HG03520 (cell line): ENCODE measurements around the gene PHACTR1.

Experiments
- ATAC-seq: cut with Tn5 transposase; IDR thresholded peaks from one replicate; pipeline ENCODE4 v1.9.1; 2021; ENCODE audit warnings: mild to moderate bottlenecking, moderate library complexity; ENCODE audit not compliant: unreplicated experiment

Gene PHACTR1

DNA sequence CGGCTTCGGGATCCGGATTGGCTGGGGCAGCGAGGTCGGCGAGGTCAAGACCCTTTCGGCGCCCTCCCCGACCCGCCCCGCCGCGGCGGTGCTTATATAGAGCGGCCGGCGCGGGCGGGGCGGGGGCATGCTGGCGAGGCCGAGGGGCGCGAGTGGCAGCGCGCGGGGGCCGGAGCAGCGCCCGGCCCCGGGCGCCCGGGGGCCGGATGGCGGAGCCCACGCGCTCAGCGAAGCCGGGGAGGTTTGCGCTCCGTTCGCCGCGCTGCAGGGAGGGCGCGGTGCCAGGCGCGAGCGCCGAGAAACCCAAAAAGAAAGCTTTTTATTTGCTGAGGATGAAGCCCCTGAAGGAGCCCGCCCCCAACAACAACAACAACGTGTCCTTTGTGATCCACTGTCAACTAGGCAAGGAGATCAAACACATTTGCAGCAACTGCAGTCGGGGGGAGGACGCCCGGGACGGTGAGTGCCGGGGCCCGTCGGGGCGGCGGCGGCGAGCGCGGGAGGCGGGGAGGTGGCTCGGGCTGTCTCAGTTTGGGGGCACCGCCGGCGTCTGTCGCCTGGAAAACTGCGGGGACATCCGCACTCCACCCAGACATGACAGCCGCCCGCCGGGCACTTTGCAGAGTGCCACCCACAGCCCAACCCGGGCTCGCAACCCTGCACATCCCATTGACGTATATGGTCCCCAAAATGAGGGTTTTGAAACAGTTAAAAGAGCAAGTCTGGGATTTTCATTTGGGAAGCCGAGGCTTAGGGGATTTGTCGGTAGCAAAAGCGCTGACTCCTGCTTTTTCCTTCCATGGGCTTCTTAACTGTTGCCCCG is 297.3 kb downstream of the PHACTR1 start:
- ATAC-seq: no peak

DNA sequence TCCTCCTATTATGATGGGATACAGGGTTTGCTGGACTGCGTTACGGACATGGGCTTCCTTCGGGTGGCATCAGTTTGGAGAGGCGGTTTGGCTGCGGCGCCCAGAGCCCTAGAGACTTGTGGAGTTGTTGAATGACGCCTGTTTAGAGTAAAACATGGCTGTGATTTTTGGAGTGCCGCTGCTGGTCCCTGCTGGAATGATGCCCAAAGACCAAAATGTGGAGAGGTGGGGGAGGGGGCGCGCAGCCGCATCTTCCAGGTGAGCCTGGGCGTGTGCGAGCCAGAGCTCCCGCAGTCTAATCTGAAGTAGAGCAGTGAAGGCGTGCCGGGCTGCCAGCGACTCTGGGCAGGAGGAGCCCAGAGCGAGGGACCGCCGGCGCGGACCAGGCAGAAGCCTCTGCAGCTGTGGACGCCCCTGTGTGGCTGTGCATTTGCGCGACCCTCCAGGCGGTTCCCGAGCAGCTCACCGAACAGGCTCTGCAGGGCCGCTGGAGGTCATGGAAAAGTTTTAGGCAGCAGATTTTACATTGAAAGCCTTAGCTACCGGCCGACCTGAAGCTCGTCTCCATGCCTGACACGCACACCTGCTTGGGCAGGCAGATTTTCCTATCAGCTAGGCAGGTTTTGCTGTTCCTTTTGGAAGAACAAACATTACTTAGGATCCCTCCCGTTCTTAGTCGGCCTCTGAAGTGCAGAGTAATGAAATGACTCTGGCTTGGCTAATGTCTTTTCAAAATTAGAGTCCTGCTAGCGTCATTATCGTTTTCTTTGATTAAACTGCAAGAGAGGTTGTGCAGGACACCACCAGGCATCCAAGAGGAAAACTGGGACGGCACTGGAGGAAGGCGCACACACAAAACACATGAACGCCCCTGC is 298.2 kb downstream of the PHACTR1 start:
- no peak for ATAC-seq

DNA sequence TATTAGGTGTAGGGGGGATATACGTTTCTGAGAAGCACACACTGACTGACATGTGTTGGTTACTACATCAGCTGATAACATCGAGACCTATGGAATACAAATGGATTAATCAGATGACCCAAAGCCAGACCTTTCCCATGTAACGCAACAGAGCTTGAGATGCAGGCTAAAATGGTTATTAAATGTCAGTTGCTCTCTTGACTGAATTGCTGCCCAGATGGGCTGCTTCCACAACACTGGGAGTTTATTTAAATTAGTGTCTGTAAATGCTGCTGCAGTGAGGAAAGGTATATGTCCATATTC is 298.8 kb downstream of the PHACTR1 start:
- no peak for ATAC-seq

DNA sequence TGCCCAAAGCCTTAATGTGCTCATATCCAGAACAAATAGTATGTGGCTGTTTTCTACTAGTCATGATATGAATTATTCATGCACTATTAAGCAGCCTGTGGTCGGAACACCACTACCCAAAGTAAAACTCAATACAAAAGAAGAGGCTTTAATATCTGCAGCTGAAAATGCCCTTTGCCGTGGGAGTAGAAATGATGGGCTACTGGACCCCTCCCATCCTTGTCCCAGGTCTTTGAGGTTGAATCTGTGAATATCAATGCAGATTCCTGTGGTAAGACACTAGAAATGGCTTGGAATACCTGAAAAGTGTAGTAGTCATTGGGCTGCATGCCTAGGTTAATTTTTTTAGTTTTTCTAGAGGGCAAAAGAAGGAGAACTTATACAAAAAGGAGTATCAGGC is 308.0 kb downstream of the PHACTR1 start:
- ATAC-seq: no peak

DNA sequence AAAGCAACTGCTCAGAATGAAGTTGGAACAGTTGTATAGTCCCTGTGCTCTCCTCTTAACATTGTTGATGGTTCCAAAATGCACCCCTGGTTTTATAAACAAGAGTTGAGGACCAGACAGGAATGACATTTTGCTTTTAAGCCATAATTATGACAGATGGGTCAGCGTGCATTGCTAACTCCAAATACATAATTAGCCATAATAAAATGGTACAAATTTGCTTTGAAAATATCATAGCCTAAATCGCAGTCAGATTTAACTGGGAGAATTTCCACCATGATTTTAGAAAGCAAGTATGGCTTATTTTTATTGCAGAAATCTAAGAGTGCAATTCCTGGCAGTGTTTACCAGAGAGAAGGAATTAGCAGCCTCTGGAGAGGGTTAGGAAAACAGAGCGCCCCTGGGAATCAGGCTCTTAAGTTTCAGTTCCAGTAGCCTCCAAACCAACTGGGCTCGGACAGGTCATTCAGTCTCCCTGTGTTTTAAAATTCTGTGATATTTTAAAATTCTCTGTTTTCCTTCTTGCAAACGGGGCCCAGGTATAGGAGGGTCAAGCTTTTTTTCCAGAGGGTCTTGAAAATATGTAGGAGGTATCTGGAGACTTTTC is 309.4 kb downstream of the PHACTR1 start:
- no peak for ATAC-seq

DNA sequence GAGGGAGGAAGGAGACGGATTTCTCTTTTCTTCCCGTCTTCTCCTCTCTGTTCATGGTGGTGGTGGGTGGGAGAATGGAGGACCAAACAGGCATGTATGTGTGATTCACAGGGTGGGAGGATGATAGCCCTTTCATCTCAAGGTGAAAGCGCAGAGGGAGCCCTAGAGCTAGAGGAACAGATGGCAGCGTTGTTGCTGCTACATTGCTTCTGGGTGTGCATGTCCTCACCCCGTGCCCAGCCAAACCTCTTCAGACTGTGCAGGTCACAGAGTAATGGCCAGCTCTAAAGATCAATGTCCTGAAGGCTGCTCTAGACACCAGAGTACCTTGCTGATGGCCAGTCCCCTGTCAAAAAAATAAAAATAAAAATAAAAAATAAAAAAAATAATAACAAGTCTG is 310.0 kb downstream of the PHACTR1 start:
- ATAC-seq: no peak

DNA sequence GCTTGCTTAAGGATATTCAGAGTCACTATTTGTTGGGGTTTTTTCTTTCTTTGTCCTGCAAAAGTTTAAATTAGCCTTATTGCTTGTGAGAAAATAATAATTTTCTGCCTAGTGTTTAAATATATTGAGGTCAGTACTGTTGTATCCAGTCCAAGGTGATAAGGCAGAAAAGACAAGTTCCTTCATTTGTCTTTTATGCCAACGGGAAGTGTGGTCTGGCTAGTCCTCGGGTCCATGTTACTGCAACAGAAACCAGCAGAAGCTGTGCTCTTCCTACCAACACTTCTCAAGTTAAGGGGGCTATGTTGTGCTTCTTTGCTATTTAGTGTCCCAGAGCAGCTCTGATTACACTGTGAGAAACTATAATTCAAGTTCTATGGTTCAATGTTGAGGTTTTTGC is 310.6 kb downstream of the PHACTR1 start:
- no peak for ATAC-seq

DNA sequence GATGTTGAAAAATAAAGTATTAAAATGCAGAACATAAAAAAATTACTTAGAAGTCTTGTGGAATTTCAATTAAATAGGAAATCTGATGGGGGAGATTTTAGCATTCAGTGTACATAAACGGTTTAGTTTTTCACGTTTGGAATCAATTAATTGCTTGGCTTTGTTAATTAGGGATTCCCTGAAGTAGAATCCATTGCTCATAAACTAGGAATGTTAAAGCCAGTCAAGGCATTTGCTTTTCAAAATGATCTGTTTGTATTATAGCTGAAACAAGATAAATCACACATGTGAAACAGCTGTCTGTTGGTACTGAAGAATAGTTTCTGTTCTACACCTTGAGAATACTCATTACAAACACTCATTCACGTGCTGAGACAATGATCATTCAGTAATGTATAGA is 313.8 kb downstream of the PHACTR1 start:
- no peak for ATAC-seq

DNA sequence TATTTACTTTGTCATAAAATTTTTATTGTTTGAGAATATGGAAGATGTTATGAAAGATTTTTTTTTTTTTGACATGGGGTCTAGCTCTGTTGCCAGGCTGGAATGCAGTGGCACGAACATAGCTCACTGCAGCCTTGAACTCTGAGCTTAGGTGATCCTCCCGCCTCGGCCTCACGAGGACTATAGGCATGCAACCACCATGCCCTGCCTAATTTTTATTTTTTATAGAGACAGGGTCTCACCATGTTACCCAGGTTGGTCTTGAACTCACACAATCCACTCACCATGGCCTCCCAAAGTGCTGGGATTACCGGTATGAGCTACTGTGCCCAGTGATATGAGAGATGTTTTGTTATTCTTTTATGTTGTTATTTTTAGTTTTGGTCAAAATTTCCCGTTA is 316.0 kb downstream of the PHACTR1 start:
- no peak for ATAC-seq

DNA sequence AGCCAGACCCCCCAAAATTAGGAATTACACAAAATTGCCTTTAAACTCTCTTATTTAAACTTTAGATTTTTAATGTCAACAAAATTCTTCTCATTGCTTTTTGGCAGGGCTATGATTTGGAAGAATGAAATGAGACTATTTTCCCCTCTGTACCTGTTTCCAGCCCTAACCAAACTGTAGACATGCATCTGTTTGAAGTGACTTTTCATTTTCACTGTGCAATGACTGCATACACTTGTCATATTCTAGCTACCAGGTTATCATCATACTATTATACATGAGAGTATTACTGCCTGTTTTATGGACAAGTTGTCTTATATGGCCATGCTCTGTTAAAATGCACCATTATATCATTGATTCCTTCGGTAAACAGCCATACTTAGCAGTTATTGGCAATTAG is 316.6 kb downstream of the PHACTR1 start:
- no peak for ATAC-seq

DNA sequence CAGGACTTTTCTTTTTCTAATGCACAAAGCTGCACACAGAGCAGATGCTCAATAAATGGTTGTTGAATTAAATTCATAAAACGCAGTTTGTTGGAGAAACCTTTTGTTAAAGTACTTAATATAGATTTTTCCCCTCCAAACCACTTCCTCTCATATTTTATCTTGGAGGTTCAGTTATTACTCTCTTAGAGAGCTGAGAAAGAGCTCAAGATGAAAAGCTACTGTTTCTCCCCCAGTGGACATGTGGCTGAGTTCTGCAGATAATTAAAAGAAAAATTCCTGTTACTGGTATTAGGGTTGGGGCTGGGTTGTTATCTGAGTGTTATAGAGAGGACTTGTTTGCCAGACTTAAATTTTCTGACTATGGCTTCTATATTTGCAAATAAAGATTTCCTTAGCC is 317.7 kb downstream of the PHACTR1 start:
- ATAC-seq: no peak

DNA sequence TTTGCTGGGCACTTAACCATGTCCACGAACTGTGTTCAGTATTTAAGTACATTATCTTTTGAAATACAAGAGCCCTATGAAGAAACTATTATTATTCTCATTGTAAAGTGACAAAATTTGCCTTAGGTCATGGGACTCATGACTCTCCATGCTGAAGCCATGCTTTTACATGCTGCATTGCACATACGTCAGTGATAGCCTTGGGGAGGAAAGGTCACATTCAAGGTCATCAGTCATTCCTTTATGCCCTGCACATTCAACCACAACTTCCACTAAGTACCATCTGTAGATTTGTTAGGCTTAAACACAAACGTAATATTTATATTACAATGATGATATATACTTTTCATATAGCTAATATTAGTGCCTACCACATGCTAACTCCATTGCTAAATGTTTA is 319.0 kb downstream of the PHACTR1 start:
- no peak for ATAC-seq

DNA sequence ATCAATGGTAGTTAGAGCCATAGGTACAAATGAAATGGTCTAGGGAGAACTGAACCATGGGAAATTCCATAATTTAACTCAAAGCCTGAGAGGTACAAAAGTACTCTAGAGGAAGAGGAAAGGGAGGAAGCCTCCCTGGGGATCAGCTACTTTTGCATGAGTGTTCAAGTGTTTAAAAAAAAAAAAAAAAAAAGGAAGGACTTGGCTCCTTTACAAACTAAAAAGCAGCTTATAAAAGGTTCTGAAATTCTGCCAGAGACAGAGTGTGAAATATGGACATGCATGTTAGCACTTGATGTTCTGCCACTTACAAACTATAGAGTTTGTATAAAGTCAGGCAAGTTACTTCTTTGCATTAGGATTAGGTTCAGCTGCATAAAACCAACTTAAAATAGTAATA is 321.7 kb downstream of the PHACTR1 start:
- no peak for ATAC-seq

DNA sequence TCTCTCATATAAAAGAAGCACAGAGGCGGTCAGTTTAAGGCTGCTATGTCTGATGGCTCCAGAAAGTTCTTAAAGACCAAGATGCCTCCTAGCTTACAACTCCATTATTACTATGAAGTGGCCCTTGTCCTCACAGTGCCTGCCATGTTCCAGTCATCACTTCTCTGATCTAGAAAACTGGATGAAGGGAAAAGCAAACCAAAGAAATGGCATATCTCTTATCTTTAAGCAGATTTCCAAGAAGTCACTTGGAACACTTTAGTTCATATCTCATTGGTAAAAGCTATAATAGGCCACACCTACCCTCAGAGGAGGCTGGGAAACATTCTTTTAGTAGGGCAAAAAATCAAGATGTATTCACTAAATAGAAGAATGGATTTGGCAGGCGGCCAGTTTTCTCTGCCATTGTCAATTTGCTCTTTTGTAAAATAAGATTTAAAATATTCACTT is 322.2 kb downstream of the PHACTR1 start:
- no peak for ATAC-seq

DNA sequence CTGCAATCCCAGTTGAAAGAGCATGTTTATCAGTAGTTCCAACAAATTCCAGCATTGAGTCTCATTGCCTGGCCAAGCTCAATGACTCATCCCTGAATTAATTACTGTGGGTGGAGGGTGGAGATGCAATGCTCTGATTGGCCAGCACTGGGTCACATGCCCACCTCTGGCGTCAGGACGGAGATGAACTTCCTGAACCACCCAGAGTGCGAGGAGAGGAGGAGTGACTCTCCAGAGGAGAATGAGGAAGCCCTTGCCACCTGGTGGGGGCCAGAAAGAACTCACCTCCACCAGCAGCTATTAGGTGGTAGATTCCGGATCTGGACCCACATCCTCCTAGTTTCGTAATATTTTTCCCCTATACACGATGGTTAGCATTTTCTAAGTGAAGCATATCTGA is 327.8 kb downstream of the PHACTR1 start:
- ATAC-seq: no peak

DNA sequence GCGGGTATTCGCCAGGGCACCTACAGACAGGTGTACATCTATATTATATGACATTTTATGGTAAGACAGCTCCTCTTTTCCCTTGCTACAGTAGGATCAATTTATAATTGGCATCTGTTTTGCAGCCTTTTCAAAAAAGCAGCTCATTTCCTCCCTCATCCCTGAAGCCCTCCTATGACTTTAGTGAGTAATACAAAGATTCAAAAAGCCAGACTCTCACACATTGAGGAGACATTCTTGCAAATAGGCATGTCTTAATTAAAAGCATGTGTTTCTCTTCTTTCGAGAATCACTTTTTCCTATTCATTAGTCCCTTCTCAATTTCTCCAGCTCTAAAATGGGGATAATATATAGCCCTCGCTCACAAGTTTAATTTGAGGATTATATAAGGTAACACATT is 328.3 kb downstream of the PHACTR1 start:
- no peak for ATAC-seq

DNA sequence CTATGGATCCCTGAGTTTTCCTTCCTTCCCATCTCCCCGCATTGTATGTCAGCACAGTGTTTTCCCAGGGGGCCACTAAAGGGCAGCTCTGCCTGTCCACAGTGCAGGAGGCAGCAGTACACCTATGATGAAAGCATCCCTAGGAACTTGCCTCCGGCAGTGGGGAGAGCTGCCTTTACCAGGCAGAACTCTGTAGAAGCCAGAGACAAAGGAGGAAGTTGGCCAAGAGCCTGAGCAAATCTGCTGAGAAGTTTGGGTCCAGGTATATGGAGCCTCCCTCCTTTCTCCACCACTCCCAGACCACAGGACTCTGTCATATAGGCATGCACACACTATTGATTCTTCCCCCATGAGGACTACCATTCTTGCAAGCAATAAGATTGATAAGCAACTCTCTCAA is 329.1 kb downstream of the PHACTR1 start:
- ATAC-seq: no peak

DNA sequence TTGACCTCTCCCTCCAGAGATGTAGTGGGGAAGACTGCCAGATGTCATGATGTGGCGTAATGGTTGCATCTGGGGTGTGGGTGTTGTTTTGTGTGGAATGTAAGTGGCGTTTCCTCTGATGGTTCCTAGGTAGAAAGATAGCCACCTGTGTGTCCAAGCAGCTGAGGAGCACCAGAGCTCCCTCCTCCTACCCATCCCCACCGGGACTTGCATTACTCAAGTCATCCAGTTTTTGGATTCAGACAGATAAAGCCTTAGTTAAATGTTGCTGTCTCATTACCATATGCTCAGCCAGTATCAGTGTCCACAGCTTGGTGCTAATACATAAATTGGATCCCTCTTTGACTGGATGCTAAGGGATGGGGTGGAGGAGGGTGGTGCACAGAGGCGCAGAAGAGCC is 329.5 kb downstream of the PHACTR1 start:
- ATAC-seq: no peak

DNA sequence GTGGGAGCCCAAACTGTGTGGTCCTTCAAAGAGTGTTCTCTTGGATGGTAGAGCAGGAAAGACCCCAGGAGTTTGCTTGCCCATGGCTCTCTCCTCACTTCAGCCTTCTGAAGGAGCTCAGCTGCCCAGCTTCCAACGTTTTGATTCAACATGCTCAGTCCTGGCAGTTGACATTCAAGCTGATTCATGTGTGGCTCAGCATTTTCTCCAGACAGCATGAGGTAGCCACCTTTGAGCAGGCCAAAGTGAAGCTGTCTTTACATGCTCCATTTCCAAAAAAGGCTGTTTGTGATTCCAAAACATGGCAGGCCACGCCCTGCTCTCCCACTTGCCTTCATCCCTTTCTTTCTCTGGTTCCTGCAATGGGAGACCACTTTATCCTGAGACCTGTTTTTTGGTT is 331.5 kb downstream of the PHACTR1 start:
- no peak for ATAC-seq

DNA sequence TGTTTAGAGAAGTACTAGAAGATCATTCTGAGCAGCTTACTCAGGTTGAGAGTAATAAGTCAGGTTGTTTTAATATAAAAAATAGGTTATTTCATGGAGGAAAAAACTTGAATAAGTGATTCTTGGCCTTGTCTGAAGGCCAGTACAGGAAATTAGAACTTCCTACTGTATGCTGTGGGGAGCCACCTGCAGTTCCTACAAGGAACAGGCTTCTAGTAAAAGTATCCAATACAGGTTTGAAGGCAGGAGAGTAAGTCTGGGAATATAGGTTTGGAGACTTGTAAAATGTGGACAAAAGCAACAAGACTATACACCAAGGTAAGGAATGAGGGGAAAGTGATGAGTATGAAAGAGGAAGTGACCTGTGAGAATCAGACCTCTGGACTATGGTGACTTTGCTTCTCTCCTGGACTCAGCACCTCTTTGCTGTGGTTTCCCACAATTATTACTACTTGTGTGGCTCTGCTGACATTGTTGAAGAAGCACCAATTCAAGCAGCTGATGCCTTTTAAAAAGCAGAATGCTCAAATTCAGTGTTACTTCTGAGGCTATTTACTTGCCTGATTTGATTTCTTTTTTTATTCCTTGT is 333.2 kb downstream of the PHACTR1 start:
- ATAC-seq: no peak

DNA sequence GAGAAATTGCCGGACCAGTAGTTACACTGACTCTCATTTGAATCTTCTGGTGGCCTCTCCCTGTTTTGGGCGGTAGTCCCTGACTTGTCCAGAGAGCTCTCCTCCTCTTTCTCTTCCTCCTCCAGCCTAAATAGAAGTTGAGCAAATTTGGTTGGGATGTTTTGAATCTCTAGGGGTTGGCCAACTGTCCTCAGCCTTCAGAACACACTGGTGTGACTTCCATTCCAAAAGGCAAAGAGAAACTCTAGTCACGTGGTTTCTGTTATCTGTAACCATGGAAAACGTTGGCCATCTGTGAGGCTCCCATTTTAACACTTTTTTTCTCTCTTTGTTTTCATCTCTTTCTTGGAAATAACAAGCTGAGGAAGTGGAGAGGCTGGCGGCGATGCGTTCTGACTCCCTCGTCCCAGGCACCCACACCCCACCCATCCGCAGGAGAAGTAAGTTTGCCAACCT is 336.5 kb downstream of the PHACTR1 start:
- no peak for ATAC-seq
